ENCODE measurements around the gene ZNF778. TPM values are rescaled to one million over a fixed set of nuclear protein-coding genes. Genes with fewer than 3 reads are reported as not detected.

The ZNF778 gene
- total and polyA plus RNA-seq, 2 of the 13 experiments (the other 11 are each of a cell fraction or from before 2014, with no cell fraction given): 3.8 to 7.2 TPM

- TF ChIP-seq ZNF407 (CRISPR knock-in tag; IDR thresholded peaks at IDR 0.05; ENCODE audit: not compliant biosample characterization): peak; percentile 69
- 0 out of 2 replicates have a peak, but pooled peaks have one; percentile 31 for TF ChIP-seq ETV6 (CRISPR knock-in tag; conservative IDR thresholded peaks at IDR 0.05)
- TF ChIP-seq SRY (CRISPR knock-in tag; IDR thresholded peaks at IDR 0.05): 0 out of 2 replicates have a peak, but pooled peaks have one; percentile 45
- TF ChIP-seq ZNF335 (CRISPR knock-in tag; IDR thresholded peaks at IDR 0.05): 0 out of 2 replicates have a peak, but pooled peaks have one; percentile 30
- peak; percentile 17; the same call in 1 of the 2 replicates for TF ChIP-seq TFDP2 (CRISPR knock-in tag; IDR thresholded peaks at IDR 0.05)
- TF ChIP-seq, protein P1, sequence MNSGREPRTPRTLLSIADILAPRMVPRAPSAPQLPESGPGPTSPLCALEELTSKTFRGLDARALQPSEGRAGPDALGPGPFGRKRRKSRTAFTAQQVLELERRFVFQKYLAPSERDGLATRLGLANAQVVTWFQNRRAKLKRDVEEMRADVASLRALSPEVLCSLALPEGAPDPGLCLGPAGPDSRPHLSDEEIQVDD (CRISPR knock-in tag; IDR thresholded peaks at IDR 0.05; ENCODE audit: borderline replicate concordance): no peak
- TF ChIP-seq, protein P2, sequence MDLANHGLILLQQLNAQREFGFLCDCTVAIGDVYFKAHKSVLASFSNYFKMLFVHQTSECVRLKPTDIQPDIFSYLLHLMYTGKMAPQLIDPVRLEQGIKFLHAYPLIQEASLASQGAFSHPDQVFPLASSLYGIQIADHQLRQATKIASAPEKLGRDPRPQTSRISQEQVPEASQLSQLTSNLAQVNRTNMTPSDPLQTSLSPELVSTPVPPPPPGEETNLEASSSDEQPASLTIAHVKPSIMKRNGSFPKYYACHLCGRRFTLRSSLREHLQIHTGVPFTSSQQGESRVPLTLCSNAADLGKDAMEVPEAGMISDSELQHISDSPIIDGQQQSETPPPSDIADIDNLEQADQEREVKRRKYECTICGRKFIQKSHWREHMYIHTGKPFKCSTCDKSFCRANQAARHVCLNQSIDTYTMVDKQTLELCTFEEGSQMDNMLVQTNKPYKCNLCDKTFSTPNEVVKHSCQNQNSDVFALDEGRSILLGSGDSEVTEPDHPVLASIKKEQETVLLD (CRISPR knock-in tag; IDR thresholded peaks at IDR 0.05; ENCODE audit: low read depth): no peak
- no peak for TF ChIP-seq SNAI1 (CRISPR knock-in tag; IDR thresholded peaks at IDR 0.05; ENCODE audit: borderline replicate concordance)
- no peak for TF ChIP-seq ZNF33B (CRISPR knock-in tag; IDR thresholded peaks at IDR 0.05)
- TF ChIP-seq ISL2 (CRISPR knock-in tag; IDR thresholded peaks at IDR 0.05): no peak
- no peak for TF ChIP-seq LCORL (IDR thresholded peaks at IDR 0.05)
- peak; percentile 81 for TF ChIP-seq LCORL (CRISPR knock-in tag; IDR thresholded peaks at IDR 0.05)
- TF ChIP-seq ZNF230 (CRISPR knock-in tag; IDR thresholded peaks at IDR 0.05): peak; percentile 94
- no peak for TF ChIP-seq ZNF263 (CRISPR knock-in tag; IDR thresholded peaks at IDR 0.05)
- TF ChIP-seq HOXA5 (CRISPR knock-in tag; IDR thresholded peaks at IDR 0.05): no peak
- peak; percentile 56; the same call in 1 of the 2 replicates for TF ChIP-seq PHF8 (CRISPR knock-in tag; IDR thresholded peaks at IDR 0.05)
- TF ChIP-seq, protein P3, sequence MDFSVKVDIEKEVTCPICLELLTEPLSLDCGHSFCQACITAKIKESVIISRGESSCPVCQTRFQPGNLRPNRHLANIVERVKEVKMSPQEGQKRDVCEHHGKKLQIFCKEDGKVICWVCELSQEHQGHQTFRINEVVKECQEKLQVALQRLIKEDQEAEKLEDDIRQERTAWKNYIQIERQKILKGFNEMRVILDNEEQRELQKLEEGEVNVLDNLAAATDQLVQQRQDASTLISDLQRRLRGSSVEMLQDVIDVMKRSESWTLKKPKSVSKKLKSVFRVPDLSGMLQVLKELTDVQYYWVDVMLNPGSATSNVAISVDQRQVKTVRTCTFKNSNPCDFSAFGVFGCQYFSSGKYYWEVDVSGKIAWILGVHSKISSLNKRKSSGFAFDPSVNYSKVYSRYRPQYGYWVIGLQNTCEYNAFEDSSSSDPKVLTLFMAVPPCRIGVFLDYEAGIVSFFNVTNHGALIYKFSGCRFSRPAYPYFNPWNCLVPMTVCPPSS (IDR thresholded peaks at IDR 0.05): no peak
Measured at GRCh38 chr16:89261691-89262563, 44.4 kb downstream of the ZNF778 start (continued).

Data from HepG2 (cell line).